ENCODE results near the gene CACNA2D4. TPM values are rescaled to one million over a fixed set of nuclear protein-coding genes. Genes with fewer than 3 reads are reported as not detected.

The CACNA2D4 gene
- total and polyA plus RNA-seq, 4 donors = 0.82 to 2.8 (median 1.3) TPM

- TF ChIP-seq CTCF (IDR thresholded peaks at IDR 0.05; ENCODE audit: low read depth, low read length, missing input control) (no peak), ATF3 (IDR thresholded peaks at IDR 0.05) (no peak), FOXA1 (IDR thresholded peaks at IDR 0.05) (no peak), SP1 (IDR thresholded peaks at IDR 0.05) (no peak), EGR1 (IDR thresholded peaks at IDR 0.05; ENCODE audit: low read depth in 2 of 2) (peak in 1 of 2 donors; percentile 63), YY1 (IDR thresholded peaks at IDR 0.05) (peak; percentile 80)
- TF ChIP-seq, protein P1, sequence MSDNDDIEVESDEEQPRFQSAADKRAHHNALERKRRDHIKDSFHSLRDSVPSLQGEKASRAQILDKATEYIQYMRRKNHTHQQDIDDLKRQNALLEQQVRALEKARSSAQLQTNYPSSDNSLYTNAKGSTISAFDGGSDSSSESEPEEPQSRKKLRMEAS (IDR thresholded peaks at IDR 0.05) = peak; percentile 43
These were observed 149.8 kb downstream of the CACNA2D4 start (continued) for GRCh38 chr12:1768615-1769014.

- TF ChIP-seq CTCF (IDR thresholded peaks at IDR 0.05; ENCODE audit: low read depth, low read length, missing input control) (no peak), HNF4A (conservative IDR thresholded peaks at IDR 0.05) (peak in 1 of 2 donors; percentile 16), FOXA1 (IDR thresholded peaks at IDR 0.05) (no peak), FOXA2 (IDR thresholded peaks at IDR 0.05) (no peak)
These were observed 150.9 kb downstream of the CACNA2D4 start for GRCh38 chr12:1767407-1768090.

GRCh38 chr12:1766110-1766509, 152.3 kb downstream of the CACNA2D4 start:
- no peak overlapping the region for H3K27ac ChIP-seq (ENCODE audit: low read depth in 1 of 2, low read length in 2 of 2)

More at GRCh38 chr12:1767407-1768090, 150.9 kb downstream of the CACNA2D4 start:
- peak overlapping the region; percentile 66 to 79 for H3K27ac ChIP-seq (ENCODE audit: low read depth in 1 of 2, low read length in 2 of 2)
- peaks cover 0 to 6% (median 2%) of the 10 kb centered on the region in 4 donors for H3K36me3 ChIP-seq (ENCODE audit: control insufficient read depth in 4 of 4, insufficient read depth in 3 of 4, low read depth in 1 of 4, low read length in 3 of 4)
- no peak for DNase-seq (ENCODE audit: low spot score)
- WGBS = 48% methylated on average over 1 of the region's 1 CpG
- no peak overlapping the region for H3K4me3 ChIP-seq (ENCODE audit: low read depth in 1 of 3, low read length in 3 of 3)
- H3K27me3 ChIP-seq (ENCODE audit: control insufficient read depth in 4 of 4, insufficient read depth in 4 of 4, low read length in 3 of 4) = no peaks in the 10 kb centered on the region
- H3K9ac ChIP-seq (ENCODE audit: low read depth in 1 of 2, low read length in 2 of 2) = no peak overlapping the region
- H3K4me1 ChIP-seq (ENCODE audit: control insufficient read depth in 4 of 4, insufficient read depth in 4 of 4, low read length in 3 of 4) = peaks cover 6 to 42% (median 19%) of the 10 kb centered on the region in 4 donors
- no peaks in the 10 kb centered on the region for H3K9me3 ChIP-seq (ENCODE audit: control insufficient read depth in 4 of 4, low read length in 3 of 4)

More at GRCh38 chr12:1766110-1766509, 152.3 kb downstream of the CACNA2D4 start:
- no peak overlapping the region for H3K4me3 ChIP-seq (ENCODE audit: low read depth in 1 of 3, low read length in 3 of 3)
- H3K36me3 ChIP-seq (ENCODE audit: control insufficient read depth in 4 of 4, insufficient read depth in 3 of 4, low read depth in 1 of 4, low read length in 3 of 4) = peaks cover 0 to 6% (median 1%) of the 10 kb centered on the region in 4 donors
- no peaks in the 10 kb centered on the region for H3K9me3 ChIP-seq (ENCODE audit: control insufficient read depth in 4 of 4, low read length in 3 of 4)
- peaks cover 6 to 42% (median 19%) of the 10 kb centered on the region in 4 donors for H3K4me1 ChIP-seq (ENCODE audit: control insufficient read depth in 4 of 4, insufficient read depth in 4 of 4, low read length in 3 of 4)
- no peaks in the 10 kb centered on the region for H3K27me3 ChIP-seq (ENCODE audit: control insufficient read depth in 4 of 4, insufficient read depth in 4 of 4, low read length in 3 of 4)
- no peak for DNase-seq (ENCODE audit: low spot score)
- 78% methylated on average over 1 of the region's 1 CpG for WGBS
- TF ChIP-seq TAF1 (conservative IDR thresholded peaks at IDR 0.05) (no peak), NR2F2 (IDR thresholded peaks at IDR 0.05) (no peak), CTCF (IDR thresholded peaks at IDR 0.05; ENCODE audit: low read depth, low read length, missing input control) (no peak), ATF3 (IDR thresholded peaks at IDR 0.05) (no peak), EGR1 (IDR thresholded peaks at IDR 0.05; ENCODE audit: low read depth in 2 of 2) (no peak), SP1 (IDR thresholded peaks at IDR 0.05) (no peak)
- no peak overlapping the region for H3K9ac ChIP-seq (ENCODE audit: low read depth in 1 of 2, low read length in 2 of 2)
